Loucy (cell line): ENCODE data around the gene ZSCAN25.

Experiments
- CTCF ChIP-seq: fragments of 200-600 bp; sonication (generic); conservative IDR thresholded peaks from 2 replicates; pipeline ENCODE4 v1.5.1; 2014; ENCODE audit warnings: mild to moderate bottlenecking, antibody characterized with exemption, low read length
- EZH2phosphoT487 ChIP-seq: fragments of 200-600 bp; IDR thresholded peaks from 2 replicates; pipeline ENCODE4 v1.6.1; 2018; ENCODE audit warnings: antibody characterized with exemption, mild to moderate bottlenecking, moderate library complexity, borderline replicate concordance

GRCh38 chr7:99669782-99670181 is 53.0 kb downstream of the ZSCAN25 start:
- no peak for TF ChIP-seq CTCF
- TF ChIP-seq EZH2phosphoT487: no peak
